ENCODE results near the gene HACD2. TPM values are rescaled to one million over a fixed set of nuclear protein-coding genes. Genes with fewer than 3 reads are reported as not detected.

HACD2 gene
- total RNA-seq, 1 experiment from 2014 or later, result 27.4 TPM

- Histone ChIP-seq H3T11ph (ENCODE audit: low read length) (no peak overlapping the region), H3K56ac (ENCODE audit: insufficient read length, low read depth, low read length) (no peak overlapping the region), H3K4ac (ENCODE audit: low read depth, low read length) (no peak overlapping the region), H4K20me1 (ENCODE audit: control insufficient read depth, insufficient read depth, insufficient read length) (no peaks in the 10 kb centered on the region), H2BK15ac (ENCODE audit: low read depth, low read length) (no peak overlapping the region), H3K79me2 (ENCODE audit: insufficient read depth, low read length) (no peaks in the 10 kb centered on the region), H3K4me1 (ENCODE audit: insufficient read depth, low read length) (no peaks in the 10 kb centered on the region), H3K27me3 (ENCODE audit: insufficient read depth, low read length) (peaks cover 9% of the 10 kb centered on the region; the same call in 1 of the 2 replicates), H3K9me3 (ENCODE audit: control insufficient read depth, low read depth, low read length) (no peaks in the 10 kb centered on the region), H4K91ac (ENCODE audit: insufficient read length, low read depth, low read length) (no peak overlapping the region), H2BK120ac (ENCODE audit: low read depth, low read length, poor library complexity, severe bottlenecking) (no peak overlapping the region), H2AK5ac (ENCODE audit: insufficient read length, low read length) (no peak overlapping the region), H3K14ac (ENCODE audit: insufficient read depth, low read length) (no peak overlapping the region), H2BK20ac (ENCODE audit: low read depth, low read length, poor library complexity, severe bottlenecking) (no peak overlapping the region), H2BK5ac (ENCODE audit: insufficient read length, low read length) (no peak overlapping the region), H3K79me1 (ENCODE audit: insufficient read depth, low read depth, low read length, poor library complexity, severe bottlenecking) (no peaks in the 10 kb centered on the region), H4K5ac (ENCODE audit: insufficient read length, low read depth, low read length) (no peak overlapping the region), H4K8ac (replicated peaks; ENCODE audit: insufficient read length, low read depth, low read length) (no peak overlapping the region), H2BK12ac (ENCODE audit: insufficient read length, low read depth, low read length) (no peak overlapping the region), H3K23me2 (ENCODE audit: insufficient read length, low read depth, low read length, poor library complexity, severe bottlenecking) (peaks cover 9% of the 10 kb centered on the region), H3K9ac (ENCODE audit: extremely low read depth, insufficient read length, low read length) (no peak overlapping the region), H2AFZ (ENCODE audit: low read length) (no peak overlapping the region), H3K27ac (ENCODE audit: insufficient read length, low read depth, low read length) (no peak overlapping the region), H3K18ac (ENCODE audit: insufficient read length, low read depth, low read length) (no peak overlapping the region), H3K23ac (ENCODE audit: insufficient read length, low read depth, low read length) (no peak overlapping the region), H3K4me2 (ENCODE audit: insufficient read depth, insufficient read length, low read length) (no peak overlapping the region)
- no peak for DNase-seq
- TF ChIP-seq, protein P1, sequence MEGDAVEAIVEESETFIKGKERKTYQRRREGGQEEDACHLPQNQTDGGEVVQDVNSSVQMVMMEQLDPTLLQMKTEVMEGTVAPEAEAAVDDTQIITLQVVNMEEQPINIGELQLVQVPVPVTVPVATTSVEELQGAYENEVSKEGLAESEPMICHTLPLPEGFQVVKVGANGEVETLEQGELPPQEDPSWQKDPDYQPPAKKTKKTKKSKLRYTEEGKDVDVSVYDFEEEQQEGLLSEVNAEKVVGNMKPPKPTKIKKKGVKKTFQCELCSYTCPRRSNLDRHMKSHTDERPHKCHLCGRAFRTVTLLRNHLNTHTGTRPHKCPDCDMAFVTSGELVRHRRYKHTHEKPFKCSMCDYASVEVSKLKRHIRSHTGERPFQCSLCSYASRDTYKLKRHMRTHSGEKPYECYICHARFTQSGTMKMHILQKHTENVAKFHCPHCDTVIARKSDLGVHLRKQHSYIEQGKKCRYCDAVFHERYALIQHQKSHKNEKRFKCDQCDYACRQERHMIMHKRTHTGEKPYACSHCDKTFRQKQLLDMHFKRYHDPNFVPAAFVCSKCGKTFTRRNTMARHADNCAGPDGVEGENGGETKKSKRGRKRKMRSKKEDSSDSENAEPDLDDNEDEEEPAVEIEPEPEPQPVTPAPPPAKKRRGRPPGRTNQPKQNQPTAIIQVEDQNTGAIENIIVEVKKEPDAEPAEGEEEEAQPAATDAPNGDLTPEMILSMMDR (conservative IDR thresholded peaks at IDR 0.05), result no peak
- Mint-ChIP-seq H3K36me3 (ENCODE audit: insufficient read depth in 1 of 3, low read depth in 3 of 3) (no peaks in the 10 kb centered on the region; a peak in 1 of 7 replicates), H3K27ac (no peak overlapping the region), H3K27me3 (ENCODE audit: low read depth) (peaks cover 64% of the 10 kb centered on the region), H3K9me3 (0 out of 5 replicates have a peak, but pooled peaks cover 0 to 2% of the 10 kb centered on the region in 2 experiments), H3K4me3 (no peak overlapping the region), H3K4me1 (peaks cover 11 to 20% of the 10 kb centered on the region in 2 experiments)
- no CpG with 5 or more reads among the region's 2 CpGs for WGBS (ENCODE audit: extremely low coverage, insufficient read length, low lambda C conversion rate)
Observed at GRCh38 chr3:123446210-123446609, 138.6 kb downstream of the HACD2 start.

Measured in H9 (cell line).